ENCODE measurements around the gene DEAF1. TPM values are rescaled to one million over a fixed set of nuclear protein-coding genes. Genes with fewer than 3 reads are reported as not detected.
A peak's percentile ranks its signal among the peaks of the same experiment; 100 is the strongest.

The DEAF1 gene
- total and polyA plus RNA-seq, 2 of the 13 experiments (the other 11 are each of a cell fraction or from before 2014, with no cell fraction given), result 22.3 to 29.6 TPM

- intact Hi-C loops (cut with micrococcal nuclease; ENCODE audit: unreplicated experiment), result loop anchor here (10.0 kb wide), 1 partner anchor 65 kb away; no protein-coding TSS in a partner anchor
- Histone ChIP-seq H3K4me1 (ENCODE audit: insufficient read depth, low read length) (peaks cover 14% of the 10 kb centered on the region), H3K27me3 (ENCODE audit: control insufficient read depth in 1 of 2, insufficient read depth in 2 of 2, low read length in 2 of 2) (no peaks in the 10 kb centered on the region), H4K20me1 (ENCODE audit: insufficient read depth, low read length) (peaks cover 6% of the 10 kb centered on the region; the same call in 1 of the 2 replicates), H3K9ac (ENCODE audit: insufficient read depth, low read depth, low read length) (no peak overlapping the region), H3K36me3 (replicated peaks in 1 of 2; ENCODE audit: control insufficient read depth in 1 of 2, insufficient read depth in 2 of 2, low read length in 2 of 2) (peaks cover 0 to 12% of the 10 kb centered on the region in 2 experiments; a peak in 2 of 5 replicates), H3K4me3 (replicated peaks in 1 of 3; ENCODE audit: insufficient read depth in 1 of 3, low read depth in 2 of 3, low read length in 3 of 3) (no peak overlapping the region), H3K4me2 (ENCODE audit: low read depth, low read length) (no peak overlapping the region), H2AFZ (ENCODE audit: low read length) (no peak overlapping the region), H3K9me3 (ENCODE audit: low read length) (no peaks in the 10 kb centered on the region), H3K27ac (ENCODE audit: extremely low read length, insufficient read depth, low read length) (no peak overlapping the region), H3K79me2 (ENCODE audit: insufficient read depth, low read length) (no peaks in the 10 kb centered on the region)
- CTCF ChIA-PET (ENCODE audit: low intra/inter-chr PET ratio, low total read pairs), result no interaction called here
- ATAC-seq, result no peak
- no peak for DNase-seq (ENCODE audit: low spot score)
- BruUV-seq (replicated peaks), result no TSS peak
- 95% methylated on average over 6 of the region's 22 CpGs for WGBS (ENCODE audit: low lambda C conversion rate)
- no peak for FAIRE-seq
- in situ Hi-C loops (cut with HindIII; ENCODE audit: extremely low pct_ligation_motif_present, low pct_unique_long_range_greater_than_20kb), result loop anchor here (10.0 kb wide), 1 partner anchor 65 kb away; no protein-coding TSS in a partner anchor
- POLR2A ChIA-PET, result no interaction called here
- no peak for TF ChIP-seq RFXAP (CRISPR knock-in tag; IDR thresholded peaks at IDR 0.05; ENCODE audit: borderline replicate concordance)
- no peak for TF ChIP-seq NR2F1 (CRISPR knock-in tag; IDR thresholded peaks at IDR 0.05)
- peak; percentile 63 for TF ChIP-seq AGO2 (optimal IDR thresholded peaks at IDR 0.05; ENCODE audit: low read depth, low read length)
- TF ChIP-seq HNRNPL (IDR thresholded peaks at IDR 0.05; ENCODE audit: low read depth, low read length), result 0 out of 2 replicates have a peak, but pooled peaks have one; percentile 9
These were observed 75.4 kb downstream of the DEAF1 start for GRCh38 chr11:619628-620050.

- Histone ChIP-seq H3K4me1 (ENCODE audit: insufficient read depth, low read length) (peaks cover 8% of the 10 kb centered on the region), H3K27me3 (ENCODE audit: control insufficient read depth in 1 of 2, insufficient read depth in 2 of 2, low read length in 2 of 2) (no peaks in the 10 kb centered on the region), H2AFZ (ENCODE audit: low read length) (no peak overlapping the region), H4K20me1 (ENCODE audit: insufficient read depth, low read length) (no peaks in the 10 kb centered on the region; the same call in 1 of the 2 replicates), H3K4me2 (ENCODE audit: low read depth, low read length) (no peak overlapping the region), H3K9me3 (ENCODE audit: low read length) (no peaks in the 10 kb centered on the region), H3K79me2 (ENCODE audit: insufficient read depth, low read length) (no peaks in the 10 kb centered on the region), H3K4me3 (replicated peaks in 1 of 3; ENCODE audit: insufficient read depth in 1 of 3, low read depth in 2 of 3, low read length in 3 of 3) (no peak overlapping the region), H3K36me3 (replicated peaks in 1 of 2; ENCODE audit: control insufficient read depth in 1 of 2, insufficient read depth in 2 of 2, low read length in 2 of 2) (peaks cover 0 to 15% of the 10 kb centered on the region in 2 experiments; a peak in 2 of 5 replicates), H3K27ac (ENCODE audit: extremely low read length, insufficient read depth, low read length) (no peak overlapping the region), H3K9ac (ENCODE audit: insufficient read depth, low read depth, low read length) (no peak overlapping the region)
- intact Hi-C loops (cut with micrococcal nuclease; ENCODE audit: unreplicated experiment) (loop anchor here (10.0 kb wide), 1 partner anchor 64 kb away; no protein-coding TSS in a partner anchor), in situ Hi-C loops (cut with HindIII; ENCODE audit: extremely low pct_ligation_motif_present, low pct_unique_long_range_greater_than_20kb) (no loop called here)
- CTCF ChIA-PET (ENCODE audit: low intra/inter-chr PET ratio, low total read pairs), result no interaction called here
- WGBS (ENCODE audit: low lambda C conversion rate), result 98% methylated on average over 17 of the region's 24 CpGs
- POLR2A ChIA-PET, result no interaction called here
- DNase-seq (ENCODE audit: low spot score) (no peak), ATAC-seq (no peak), FAIRE-seq (no peak)
- no TSS peak for BruUV-seq (replicated peaks)
- TF ChIP-seq SETDB1 (CRISPR knock-in tag; IDR thresholded peaks at IDR 0.05; ENCODE audit: borderline replicate concordance) (no peak), FUBP1 (CRISPR knock-in tag; IDR thresholded peaks at IDR 0.05; ENCODE audit: borderline replicate concordance) (no peak), ZNF530 (CRISPR knock-in tag; IDR thresholded peaks at IDR 0.05; ENCODE audit: low read depth) (no peak), AGO2 (optimal IDR thresholded peaks at IDR 0.05; ENCODE audit: low read depth, low read length) (peak; percentile 61), NBN (conservative IDR thresholded peaks at IDR 0.05) (no peak), RBM22 (optimal IDR thresholded peaks at IDR 0.05; ENCODE audit: low read length) (peak; percentile 35)
These were observed 76.0 kb downstream of the DEAF1 start for GRCh38 chr11:618856-619627.
